NCI-H1930 (cell line): ENCODE data around the gene WDR90.
"Not testable (repeated sequence)": the region's sequence is repeated elsewhere in the genome, so short reads cannot be mapped to it uniquely, and the experiment has no call there.

Experiments used
- DNase-seq, 2 experiments: peaks; one replicate each; lab custom pipeline; 2025; lab: John Stamatoyannopoulos, UW

The WDR90 gene

GRCh38 chr16:708019-708418 is 58.9 kb downstream of the WDR90 start:
- no peak for DNase-seq

- no peak for DNase-seq
Observed at GRCh38 chr16:708959-709358, 59.8 kb downstream of the WDR90 start.

- peak; percentile 93 to 96 for DNase-seq
Observed at GRCh38 chr16:709566-710499, 60.7 kb downstream of the WDR90 start.

DNA sequence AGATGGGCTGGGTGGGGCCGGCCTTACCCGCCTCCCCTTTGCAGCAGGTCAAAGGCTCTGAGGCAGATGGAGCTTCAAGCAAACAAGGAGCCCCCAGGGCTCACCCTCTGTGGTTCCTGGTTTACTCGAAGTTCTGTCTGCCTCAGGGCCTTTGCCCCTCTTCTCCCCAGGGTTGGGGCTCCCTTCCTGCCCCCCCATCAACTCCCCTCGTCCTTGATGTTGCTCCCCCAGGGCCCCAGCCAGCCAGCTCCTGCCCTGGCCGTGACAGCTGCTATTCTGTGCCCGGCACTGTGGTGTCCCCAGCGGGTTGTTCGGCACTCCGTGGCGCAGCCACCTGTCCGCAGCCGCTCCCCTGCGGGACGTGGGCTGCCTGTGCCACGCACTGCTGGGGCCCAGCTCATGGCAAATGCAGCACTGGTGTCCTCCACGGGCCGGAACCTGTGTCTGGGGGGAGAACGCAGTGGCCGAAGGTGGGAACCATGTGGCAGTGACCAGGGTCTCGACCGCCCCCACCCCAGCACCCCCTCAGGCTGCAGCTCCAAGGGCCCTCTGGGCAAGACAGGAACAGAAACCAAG is 61.4 kb downstream of the WDR90 start:
- DNase-seq, result no peak

DNA sequence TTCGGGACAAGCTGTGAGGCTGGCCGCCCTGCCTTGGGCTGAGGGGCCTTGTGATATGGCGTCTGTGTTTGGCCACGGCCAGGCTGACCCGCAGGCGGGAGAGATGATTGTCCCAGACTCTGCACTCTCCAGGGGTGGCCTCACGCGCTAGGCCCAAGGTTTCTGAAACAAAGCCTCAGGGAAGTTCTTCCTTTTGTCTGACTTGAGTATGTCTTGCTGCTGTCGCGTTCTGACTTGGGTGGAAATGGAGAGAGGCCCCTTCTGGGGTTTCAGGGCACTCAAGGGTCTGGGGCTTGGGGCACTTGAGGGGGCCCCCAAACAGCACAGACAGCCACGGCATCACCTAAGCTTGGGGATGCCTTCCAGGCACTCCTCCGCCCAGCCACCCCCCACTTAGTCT is 61.9 kb downstream of the WDR90 start:
- no peak for DNase-seq

- DNase-seq, result peak; percentile 54 to 67
Observed at GRCh38 chr16:711548-712320, 62.6 kb downstream of the WDR90 start.

DNA sequence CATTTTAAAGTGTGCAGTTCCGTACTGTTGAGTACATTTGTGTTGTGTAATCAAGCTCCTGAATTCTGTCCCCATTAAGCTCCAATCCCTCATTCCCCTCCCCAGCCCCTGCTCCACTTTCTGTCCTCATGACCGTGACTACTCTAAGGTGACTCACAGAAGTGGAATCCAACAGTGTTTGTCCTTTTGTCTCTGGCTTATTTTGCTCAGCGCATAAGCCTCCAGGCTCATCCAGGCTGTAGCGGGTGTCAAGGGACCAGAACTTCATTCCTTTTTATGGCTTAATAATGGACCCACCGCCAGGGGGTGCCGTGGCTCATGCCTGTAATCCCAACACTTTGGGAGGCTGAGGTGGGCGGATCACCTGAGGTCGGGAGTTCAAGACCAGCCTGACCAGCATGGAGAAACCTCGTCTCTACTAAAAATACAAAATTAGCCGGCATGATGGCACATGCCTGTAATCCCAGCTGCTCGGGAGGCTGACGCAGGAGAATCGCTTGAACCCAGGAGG is 63.6 kb downstream of the WDR90 start:
- DNase-seq, result not testable (repeated sequence)

GRCh38 chr16:714079-714478 is 64.9 kb downstream of the WDR90 start:
- no peak for DNase-seq

- DNase-seq, result peak; percentile 68 to 83
Observed at GRCh38 chr16:714558-715476, 65.7 kb downstream of the WDR90 start, which contains the start of gene METRN. TSS of gene METRN (plus strand) at chr16:715118. CDS start at chr16:715290, 172 bp downstream.

DNA sequence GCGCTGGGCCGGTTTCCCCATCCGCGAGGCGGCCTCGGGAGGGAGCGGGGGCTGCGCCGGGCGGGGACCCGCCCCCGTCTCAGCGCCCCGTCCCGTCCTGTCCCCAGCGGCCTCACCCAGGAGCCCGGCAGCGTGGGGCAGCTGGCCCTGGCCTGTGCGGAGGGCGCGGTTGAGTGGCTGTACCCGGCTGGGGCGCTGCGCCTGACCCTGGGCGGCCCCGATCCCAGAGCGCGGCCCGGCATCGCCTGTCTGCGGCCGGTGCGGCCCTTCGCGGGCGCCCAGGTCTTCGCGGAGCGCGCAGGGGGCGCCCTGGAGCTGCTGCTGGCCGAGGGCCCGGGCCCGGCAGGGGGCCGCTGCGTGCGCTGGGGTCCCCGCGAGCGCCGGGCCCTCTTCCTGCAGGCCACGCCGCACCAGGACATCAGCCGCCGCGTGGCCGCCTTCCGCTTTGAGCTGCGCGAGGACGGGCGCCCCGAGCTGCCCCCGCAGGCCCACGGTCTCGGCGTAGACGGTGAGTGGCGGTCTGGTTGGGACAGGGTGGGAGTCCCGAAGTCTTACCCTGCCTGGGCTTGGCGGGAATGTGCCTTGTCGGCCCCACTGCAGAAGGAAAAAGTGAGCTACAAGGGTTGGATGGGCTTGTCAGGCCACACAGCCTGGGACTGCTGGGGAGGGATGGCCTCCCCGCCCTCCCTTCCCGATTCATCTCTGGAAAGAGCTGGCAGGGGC is 66.5 kb downstream of the WDR90 start:
- DNase-seq, result peak in 1 of 2 experiments; percentile 40

DNA sequence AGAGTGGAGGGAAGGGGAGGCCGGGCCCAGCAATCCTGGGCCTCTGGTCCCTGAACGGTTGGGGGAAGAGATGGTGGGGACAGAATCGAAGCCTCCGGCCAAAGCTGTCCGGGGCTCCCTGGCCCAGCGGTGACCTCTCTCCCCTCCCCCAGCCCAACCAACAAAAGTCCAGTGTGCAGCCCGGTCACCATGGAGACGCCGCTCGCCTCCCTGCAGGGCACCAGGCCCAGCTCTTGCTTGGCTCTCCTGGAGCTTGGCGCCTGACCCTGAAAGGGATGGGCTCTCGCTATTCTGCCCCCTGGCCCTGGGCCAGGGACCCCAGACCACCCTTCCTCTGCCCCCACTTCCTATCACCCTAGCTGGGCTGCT is 67.0 kb downstream of the WDR90 start:
- no peak for DNase-seq

GRCh38 chr16:716768-717325 is 67.7 kb downstream of the WDR90 start:
- no peak for DNase-seq
